Liver (tissue), 3 donors: ENCODE results near the gene CBFA2T3.

Experiments
- GABPA ChIP-seq, 2 donors: IDR thresholded peaks in 1 of 2; conservative IDR thresholded peaks in 1 of 2; 2 replicates each; pipeline ENCODE4 v1.6.1; 2016; ENCODE audit warnings: antibody characterized with exemption in 2 of 2, mild to moderate bottlenecking in 1 of 2, moderate library complexity in 1 of 2
- HNF4G ChIP-seq: IDR thresholded peaks from 2 replicates; pipeline ENCODE4 v1.6.1; 2016; ENCODE audit warnings: antibody characterized with exemption
- JUND ChIP-seq, 2 donors: IDR thresholded peaks; 2 replicates each; pipeline ENCODE4 v1.6.1; 2016; ENCODE audit warnings: antibody characterized with exemption in 2 of 2
- RAD21 ChIP-seq, 2 donors: IDR thresholded peaks; 2 replicates each; pipeline ENCODE4 v1.6.1; 2016; ENCODE audit warnings: antibody characterized with exemption in 2 of 2, mild to moderate bottlenecking in 2 of 2
- REST ChIP-seq: IDR thresholded peaks from 2 replicates; pipeline ENCODE4 v1.6.1; 2016; ENCODE audit warnings: antibody characterized with exemption, mild to moderate bottlenecking
- RXRA ChIP-seq, 2 donors: IDR thresholded peaks; 2 replicates each; pipeline ENCODE4 v1.6.1; 2017 to 2018; ENCODE audit warnings: antibody characterized with exemption in 2 of 2, mild to moderate bottlenecking in 1 of 2
- SP1 ChIP-seq: IDR thresholded peaks from 2 replicates; pipeline ENCODE4 v1.6.1; 2018; ENCODE audit warnings: antibody characterized with exemption, mild to moderate bottlenecking
- ZBTB33 ChIP-seq: IDR thresholded peaks from 2 replicates; pipeline ENCODE4 v1.6.1; 2016; ENCODE audit warnings: antibody characterized with exemption
- TF ChIP-seq, protein P1 (sequence below): fragments of 150-350 bp; IDR thresholded peaks from 2 replicates; pipeline ENCODE4 v1.5.1; 2017; ENCODE audit warnings: improper control_type of control experiment, low read depth, low read length; ENCODE audit not compliant: missing input control
- TF ChIP-seq, protein P2 (sequence below): IDR thresholded peaks from 2 replicates; pipeline ENCODE4 v1.6.1; 2016; ENCODE audit warnings: antibody characterized with exemption
- donor health status: healthy.
- donor health status: healthy.

GRCh38 chr16:89014403-89015230 is 37.6 kb upstream of the CBFA2T3 start:
- no peak for TF ChIP-seq REST
- no peak for TF ChIP-seq JUND (IDR thresholded peaks at IDR 0.05)
- TF ChIP-seq, protein P1, sequence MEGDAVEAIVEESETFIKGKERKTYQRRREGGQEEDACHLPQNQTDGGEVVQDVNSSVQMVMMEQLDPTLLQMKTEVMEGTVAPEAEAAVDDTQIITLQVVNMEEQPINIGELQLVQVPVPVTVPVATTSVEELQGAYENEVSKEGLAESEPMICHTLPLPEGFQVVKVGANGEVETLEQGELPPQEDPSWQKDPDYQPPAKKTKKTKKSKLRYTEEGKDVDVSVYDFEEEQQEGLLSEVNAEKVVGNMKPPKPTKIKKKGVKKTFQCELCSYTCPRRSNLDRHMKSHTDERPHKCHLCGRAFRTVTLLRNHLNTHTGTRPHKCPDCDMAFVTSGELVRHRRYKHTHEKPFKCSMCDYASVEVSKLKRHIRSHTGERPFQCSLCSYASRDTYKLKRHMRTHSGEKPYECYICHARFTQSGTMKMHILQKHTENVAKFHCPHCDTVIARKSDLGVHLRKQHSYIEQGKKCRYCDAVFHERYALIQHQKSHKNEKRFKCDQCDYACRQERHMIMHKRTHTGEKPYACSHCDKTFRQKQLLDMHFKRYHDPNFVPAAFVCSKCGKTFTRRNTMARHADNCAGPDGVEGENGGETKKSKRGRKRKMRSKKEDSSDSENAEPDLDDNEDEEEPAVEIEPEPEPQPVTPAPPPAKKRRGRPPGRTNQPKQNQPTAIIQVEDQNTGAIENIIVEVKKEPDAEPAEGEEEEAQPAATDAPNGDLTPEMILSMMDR = no peak
- TF ChIP-seq, protein P2, sequence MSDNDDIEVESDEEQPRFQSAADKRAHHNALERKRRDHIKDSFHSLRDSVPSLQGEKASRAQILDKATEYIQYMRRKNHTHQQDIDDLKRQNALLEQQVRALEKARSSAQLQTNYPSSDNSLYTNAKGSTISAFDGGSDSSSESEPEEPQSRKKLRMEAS = no peak
- TF ChIP-seq ZBTB33 = no peak
- TF ChIP-seq HNF4G = no peak
- TF ChIP-seq GABPA (IDR thresholded peaks at IDR 0.05 in 1 of 2, conservative IDR thresholded peaks at IDR 0.05 in 1 of 2) = no peak
- no peak for TF ChIP-seq RXRA (IDR thresholded peaks at IDR 0.05)
- no peak for TF ChIP-seq RAD21 (IDR thresholded peaks at IDR 0.05)
- TF ChIP-seq SP1 = no peak
